ENCODE data around the gene S100A9. TPM values are rescaled to one million over a fixed set of nuclear protein-coding genes. Genes with fewer than 3 reads are reported as not detected.

S100A9 gene
- total RNA-seq, 1 donor from 2014 or later = not detected

GRCh38 chr1:153396461-153396860, 38.8 kb downstream of the S100A9 start:
- Mint-ChIP-seq H3K27me3 (ENCODE audit: low read depth) (peaks cover 18% of the 10 kb centered on the region), H3K36me3 (ENCODE audit: low read depth) (no peaks in the 10 kb centered on the region), H3K27ac (ENCODE audit: unreplicated experiment) (no peak overlapping the region), H3K9me3 (ENCODE audit: low read depth) (no peaks in the 10 kb centered on the region), H3K4me3 (ENCODE audit: unreplicated experiment) (no peak overlapping the region), H3K4me1 (ENCODE audit: low read depth) (no peaks in the 10 kb centered on the region)
- no peak for DNase-seq (ENCODE audit: low spot score)
- no peak for TF ChIP-seq CTCF (IDR thresholded peaks at IDR 0.05)

GRCh38 chr1:153397051-153397923, 39.6 kb downstream of the S100A9 start:
- no peak for TF ChIP-seq CTCF (IDR thresholded peaks at IDR 0.05)
- Mint-ChIP-seq H3K36me3 (ENCODE audit: low read depth) (no peaks in the 10 kb centered on the region), H3K27ac (ENCODE audit: unreplicated experiment) (no peak overlapping the region), H3K9me3 (ENCODE audit: low read depth) (no peaks in the 10 kb centered on the region), H3K27me3 (ENCODE audit: low read depth) (peaks cover 13% of the 10 kb centered on the region), H3K4me1 (ENCODE audit: low read depth) (no peaks in the 10 kb centered on the region), H3K4me3 (ENCODE audit: unreplicated experiment) (no peak overlapping the region)
- no peak for DNase-seq (ENCODE audit: low spot score)

- Mint-ChIP-seq H3K27ac (ENCODE audit: unreplicated experiment) (no peak overlapping the region), H3K27me3 (ENCODE audit: low read depth) (peaks cover 11% of the 10 kb centered on the region), H3K36me3 (ENCODE audit: low read depth) (no peaks in the 10 kb centered on the region), H3K4me3 (ENCODE audit: unreplicated experiment) (no peak overlapping the region), H3K9me3 (ENCODE audit: low read depth) (no peaks in the 10 kb centered on the region), H3K4me1 (ENCODE audit: low read depth) (no peaks in the 10 kb centered on the region)
- DNase-seq (ENCODE audit: low spot score) = no peak
- TF ChIP-seq CTCF (IDR thresholded peaks at IDR 0.05) = no peak
Observed at GRCh38 chr1:153397924-153398651, 40.4 kb downstream of the S100A9 start.

- no peaks in the 10 kb centered on the region for H3K36me3 Mint-ChIP-seq (ENCODE audit: low read depth)
Observed at GRCh38 chr1:153399401-153400055, 41.9 kb downstream of the S100A9 start.

More at GRCh38 chr1:153399401-153400055, 41.9 kb downstream of the S100A9 start:
- peaks cover 9% of the 10 kb centered on the region for H3K27me3 Mint-ChIP-seq (ENCODE audit: low read depth)
- no peaks in the 10 kb centered on the region for H3K9me3 Mint-ChIP-seq (ENCODE audit: low read depth)
- no peak for DNase-seq (ENCODE audit: low spot score)
- no peak for TF ChIP-seq CTCF (IDR thresholded peaks at IDR 0.05)
- no peak overlapping the region for H3K4me3 Mint-ChIP-seq (ENCODE audit: unreplicated experiment)
- H3K27ac Mint-ChIP-seq (ENCODE audit: unreplicated experiment) = no peak overlapping the region
- no peaks in the 10 kb centered on the region for H3K4me1 Mint-ChIP-seq (ENCODE audit: low read depth)

Data from chondrocyte (in vitro differentiated cells).